Right lobe of liver (tissue), 4 donors: ENCODE results near the gene DHRS9.

Source experiments
- CTCF ChIP-seq, 4 donors: fragments of 200-600 bp in 3 of 4; fragments of 450-650 bp in 1 of 4; IDR thresholded peaks; one replicate each; pipeline versions ENCODE4 v1.5.1 to v1.8.0; 2016 to 2022; ENCODE audit warnings: antibody characterized with exemption in 4 of 4, mild to moderate bottlenecking in 2 of 4
- POLR2A ChIP-seq: fragments of 450-650 bp; IDR thresholded peaks from one replicate; pipeline ENCODE4 v1.6.1; 2017; ENCODE audit warnings: antibody characterized with exemption, mild to moderate bottlenecking
- donor health status: DM: no; HTN: no; CAD: no.
- donor health status: DM: no; HTN: no; CAD: no.
- donor health status: DM: no; HTN: yes; CAD: no.

- TF ChIP-seq CTCF (IDR thresholded peaks at IDR 0.05) = no peak
- TF ChIP-seq POLR2A = no peak
Observed at GRCh38 chr2:169038338-169038757, 31.0 kb upstream of the DHRS9 start.
